GM12875 (cell line): Measurements from ENCODE around the gene TMEM233.

ENCODE experiments used
- H3K4me3 ChIP-seq: one replicate; pipeline ENCODE4 v1.5.1; 2011; ENCODE audit warnings: low read depth, low read length, control low read depth
- TF ChIP-seq, protein P1 (sequence below): IDR thresholded peaks from 2 replicates; pipeline ENCODE4 v1.5.1; 2011; ENCODE audit warnings: low read depth, mild to moderate bottlenecking, control low read depth, inconsistent platforms, low read length, moderate library complexity, borderline replicate concordance; ENCODE audit not compliant: insufficient read depth

Gene TMEM233

DNA sequence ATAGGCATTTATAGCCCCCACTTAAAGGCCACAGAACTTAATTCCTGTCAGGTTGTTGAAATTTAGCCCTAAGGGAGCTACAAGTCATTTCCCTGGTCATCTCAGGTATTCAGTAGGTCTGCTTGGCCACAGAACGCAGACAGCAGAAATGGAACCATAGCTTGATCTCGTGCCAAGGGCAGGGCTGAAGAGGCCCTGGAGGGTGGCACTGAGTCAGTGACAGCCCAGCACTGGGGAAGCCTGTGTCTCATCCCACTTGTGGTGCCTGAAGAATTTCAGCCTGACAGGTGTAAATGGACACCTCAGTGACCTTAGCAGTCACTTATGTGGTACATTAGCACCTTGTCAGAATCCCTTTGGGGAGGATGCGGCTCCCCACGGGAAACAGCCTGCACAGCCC lies 81.0 kb downstream of the TMEM233 start:
- TF ChIP-seq, protein P1, sequence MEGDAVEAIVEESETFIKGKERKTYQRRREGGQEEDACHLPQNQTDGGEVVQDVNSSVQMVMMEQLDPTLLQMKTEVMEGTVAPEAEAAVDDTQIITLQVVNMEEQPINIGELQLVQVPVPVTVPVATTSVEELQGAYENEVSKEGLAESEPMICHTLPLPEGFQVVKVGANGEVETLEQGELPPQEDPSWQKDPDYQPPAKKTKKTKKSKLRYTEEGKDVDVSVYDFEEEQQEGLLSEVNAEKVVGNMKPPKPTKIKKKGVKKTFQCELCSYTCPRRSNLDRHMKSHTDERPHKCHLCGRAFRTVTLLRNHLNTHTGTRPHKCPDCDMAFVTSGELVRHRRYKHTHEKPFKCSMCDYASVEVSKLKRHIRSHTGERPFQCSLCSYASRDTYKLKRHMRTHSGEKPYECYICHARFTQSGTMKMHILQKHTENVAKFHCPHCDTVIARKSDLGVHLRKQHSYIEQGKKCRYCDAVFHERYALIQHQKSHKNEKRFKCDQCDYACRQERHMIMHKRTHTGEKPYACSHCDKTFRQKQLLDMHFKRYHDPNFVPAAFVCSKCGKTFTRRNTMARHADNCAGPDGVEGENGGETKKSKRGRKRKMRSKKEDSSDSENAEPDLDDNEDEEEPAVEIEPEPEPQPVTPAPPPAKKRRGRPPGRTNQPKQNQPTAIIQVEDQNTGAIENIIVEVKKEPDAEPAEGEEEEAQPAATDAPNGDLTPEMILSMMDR, result no peak
- no peak overlapping the region for H3K4me3 ChIP-seq

GRCh38 chr12:119676022-119676421 lies 82.4 kb downstream of the TMEM233 start:
- no peak overlapping the region for H3K4me3 ChIP-seq
- TF ChIP-seq, protein P1, result no peak

- TF ChIP-seq, protein P1, result no peak
- no peak overlapping the region for H3K4me3 ChIP-seq
These were observed 83.0 kb downstream of the TMEM233 start for GRCh38 chr12:119676573-119676972.

DNA sequence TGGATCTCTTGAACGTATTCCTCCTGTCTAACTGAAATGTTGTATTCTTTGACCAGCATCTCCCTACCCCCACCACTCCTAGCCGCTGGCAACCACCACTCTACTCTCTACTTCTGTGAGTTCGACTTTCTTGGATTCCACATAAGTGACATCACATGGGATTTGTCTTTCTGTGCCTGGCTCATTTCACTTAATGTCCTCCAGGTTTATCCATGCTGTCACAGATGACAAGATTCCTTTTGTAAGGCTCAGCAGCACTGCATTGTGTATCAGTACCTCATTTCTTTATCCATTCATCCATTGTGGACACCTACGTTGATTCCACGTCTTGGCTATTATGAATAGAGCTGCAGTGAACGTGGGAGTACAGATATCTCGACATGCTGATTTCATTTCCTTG lies 84.9 kb downstream of the TMEM233 start:
- no peak overlapping the region for H3K4me3 ChIP-seq
- TF ChIP-seq, protein P1, result no peak

DNA sequence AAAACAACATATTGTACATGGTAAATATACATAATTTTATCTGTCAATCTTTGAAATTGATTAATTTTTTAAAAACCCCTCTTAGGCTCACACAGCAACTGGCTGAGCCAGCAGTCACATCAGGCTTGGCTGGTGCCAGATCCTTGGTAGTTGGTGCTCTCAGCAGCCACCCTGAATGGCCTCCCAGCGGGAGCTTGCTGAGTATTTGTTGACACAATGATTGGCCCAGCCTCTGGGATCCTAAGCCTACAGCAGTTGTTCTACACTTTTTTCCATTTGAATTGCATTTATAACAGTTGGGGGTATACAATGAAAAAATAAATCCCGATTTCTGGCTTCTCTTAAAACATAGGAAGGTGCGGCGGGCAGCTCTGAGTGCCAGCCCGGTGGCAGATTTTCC lies 85.5 kb downstream of the TMEM233 start:
- TF ChIP-seq, protein P1, result no peak
- H3K4me3 ChIP-seq, result no peak overlapping the region

DNA sequence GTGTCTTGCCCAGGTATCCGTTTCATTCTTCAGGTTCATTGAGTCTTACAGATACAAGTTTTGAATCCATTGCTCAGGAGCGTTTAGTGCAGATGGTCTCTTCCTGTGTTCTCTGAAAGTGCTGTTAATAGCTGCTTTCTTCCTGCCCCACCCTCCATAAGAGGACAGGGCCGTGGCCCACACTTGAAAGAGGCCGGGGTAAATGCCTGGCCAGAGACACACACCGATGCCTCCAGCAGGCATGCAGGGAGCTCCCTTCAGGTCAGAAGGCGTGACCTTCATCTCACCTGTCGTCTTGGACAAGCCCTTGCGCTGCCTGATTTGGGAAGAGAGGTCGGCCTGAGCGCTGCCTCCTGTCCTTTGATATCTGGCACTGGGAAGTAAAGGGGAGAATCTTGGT lies 85.9 kb downstream of the TMEM233 start:
- no peak overlapping the region for H3K4me3 ChIP-seq
- TF ChIP-seq, protein P1, result no peak

- no peak overlapping the region for H3K4me3 ChIP-seq
- TF ChIP-seq, protein P1, result no peak
These were observed 87.5 kb downstream of the TMEM233 start for GRCh38 chr12:119681111-119681510.
